Hepatocyte (in vitro differentiated cells): Measurements from ENCODE around the gene CHADL. TPM values are rescaled to one million over a fixed set of nuclear protein-coding genes. Genes with fewer than 3 reads are reported as not detected.

Source experiments
- DNase-seq: peaks from one replicate; pipeline ENCODE4 v3.0.0-alpha.2; 2016; ENCODE audit warnings: low spot score
- H2AFZ ChIP-seq: fragments of 200-600 bp; sonication (generic); 2 replicates; pipeline ENCODE4 v1.6.0; 2016; ENCODE audit warnings: antibody characterized with exemption, mild to moderate bottlenecking
- H3K27ac ChIP-seq: fragments of 200-600 bp; sonication (generic); 2 replicates; pipeline ENCODE4 v1.5.1; 2016; ENCODE audit warnings: mild to moderate bottlenecking
- H3K27me3 ChIP-seq: fragments of 200-600 bp; sonication (generic); 2 replicates; pipeline ENCODE4 v1.6.1; 2016
- H3K36me3 ChIP-seq: fragments of 200-600 bp; sonication (generic); replicated peaks from 2 replicates; pipeline ENCODE4 v1.5.1; 2016; ENCODE audit warnings: low read depth; ENCODE audit not compliant: insufficient read depth
- H3K4me1 ChIP-seq: fragments of 200-600 bp; sonication (generic); 2 replicates; pipeline ENCODE4 v1.5.1; 2016; ENCODE audit warnings: mild to moderate bottlenecking, moderate library complexity; ENCODE audit not compliant: insufficient read depth
- H3K4me2 ChIP-seq: fragments of 200-600 bp; sonication (generic); 2 replicates; pipeline ENCODE4 v1.6.0; 2016
- H3K4me3 ChIP-seq: fragments of 200-600 bp; sonication (generic); 2 replicates; pipeline ENCODE4 v1.5.1; 2016; ENCODE audit warnings: mild to moderate bottlenecking
- H3K79me2 ChIP-seq: fragments of 200-600 bp; sonication (generic); 2 replicates; pipeline ENCODE4 v1.6.0; 2017; ENCODE audit warnings: mild to moderate bottlenecking
- H3K9me2 ChIP-seq: fragments of 200-600 bp; sonication (generic); replicated peaks from 2 replicates; pipeline ENCODE4 v1.6.0; 2017; ENCODE audit warnings: mild to moderate bottlenecking; ENCODE audit not compliant: insufficient read depth
- H3K9me3 ChIP-seq: fragments of 200-600 bp; sonication (generic); 2 replicates; pipeline ENCODE4 v1.5.1; 2016; ENCODE audit warnings: low read depth, mild to moderate bottlenecking
- H4K20me1 ChIP-seq: fragments of 200-600 bp; sonication (generic); 2 replicates; pipeline ENCODE4 v1.6.0; 2016; ENCODE audit warnings: mild to moderate bottlenecking; ENCODE audit not compliant: insufficient read depth, poor library complexity, severe bottlenecking
- EZH2 ChIP-seq: fragments of 200-600 bp; sonication (generic); IDR thresholded peaks from 2 replicates; pipeline ENCODE4 v1.6.1; 2016; ENCODE audit warnings: antibody characterized with exemption, mild to moderate bottlenecking, borderline replicate concordance
- EZH2phosphoT487 ChIP-seq: fragments of 200-600 bp; sonication (generic); IDR thresholded peaks from one replicate; pipeline ENCODE4 v1.6.1; 2018; ENCODE audit warnings: antibody characterized with exemption, mild to moderate bottlenecking, low read depth, moderate library complexity; ENCODE audit not compliant: unreplicated experiment, severe bottlenecking
- WGBS: methylation state at CpG from one replicate; pipeline ENCODE4 v1.1.6; 2016; ENCODE audit warnings: low lambda C conversion rate; ENCODE audit errors: missing lambda C conversion rate; 5-methylcytosine and 5-hydroxymethylcytosine counted together
- polyA plus RNA-seq: library from polyadenylated mRNA; unstranded; fragments of >200 nt; fragmentation: Nextera tagmentation; extraction: Ambion mirVana; gene quantifications from 2 replicates; pipeline ENCODE4 v1.2.1, GENCODE V29; 2016
- total RNA-seq: library from RNA; depleted of rRNA; stranded (reverse); fragments of >200 nt; gene quantifications from 2 replicates; pipeline ENCODE4 v1.2.3, GENCODE V29; 2014
- TF ChIP-seq, protein P1 (sequence below): fragments of 200-600 bp; sonication (generic); IDR thresholded peaks from 2 replicates; pipeline ENCODE4 v1.5.1; 2016; ENCODE audit warnings: antibody characterized with exemption, mild to moderate bottlenecking; ENCODE audit not compliant: poor library complexity

CHADL gene
- total and polyA plus RNA-seq, 2 experiments from 2014 or later = 1.00 to 1.4 TPM

DNA sequence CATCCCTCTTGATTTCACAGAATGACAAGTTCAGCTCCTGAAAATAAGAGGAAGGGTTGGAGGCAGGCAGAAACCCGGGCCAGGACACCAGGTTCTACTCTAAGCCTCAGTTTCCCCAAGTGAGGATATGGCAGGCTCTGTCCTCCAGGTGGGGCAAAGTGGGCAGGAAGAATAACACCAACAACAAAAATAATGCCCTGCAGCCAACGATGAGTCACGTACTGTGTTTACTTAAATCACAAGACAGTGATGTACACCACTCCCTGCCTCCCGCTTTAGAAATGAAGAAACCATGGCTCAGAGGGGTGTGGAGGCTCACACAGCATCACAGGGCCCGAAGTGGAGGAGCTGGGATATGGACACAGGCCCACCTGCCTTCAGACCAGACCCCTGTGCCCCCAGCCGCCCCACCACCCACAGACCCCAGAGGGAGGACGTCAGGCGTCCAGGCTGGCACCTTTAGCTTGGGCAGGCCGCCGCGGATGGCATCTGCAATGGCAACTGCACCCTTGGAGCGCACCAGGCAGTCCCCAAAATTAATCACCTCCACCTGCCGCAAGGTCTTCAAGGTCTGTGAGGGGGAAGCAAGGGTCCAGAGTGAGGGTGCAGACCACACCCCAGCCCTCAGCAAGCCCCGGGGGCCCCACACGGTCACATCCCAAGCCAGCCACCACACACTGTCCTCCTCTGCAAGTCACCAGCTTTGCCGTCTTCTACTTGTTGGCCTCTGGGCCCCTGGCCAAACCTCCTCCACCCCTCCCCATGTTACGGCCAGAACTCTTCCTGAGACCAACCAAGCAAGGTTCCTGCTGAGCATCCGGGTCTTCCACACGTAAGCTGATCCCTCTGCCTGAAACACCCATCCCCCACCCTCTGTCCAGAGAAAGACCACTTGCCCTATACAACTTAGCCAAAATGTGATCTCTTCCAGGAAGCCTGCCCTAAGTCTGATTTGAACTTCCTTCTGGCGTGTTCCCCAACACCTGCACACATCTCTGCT, 15.8 kb upstream of the CHADL start:
- 87% methylated on average over 20 of the region's 20 CpGs for WGBS
- H3K79me2 ChIP-seq = no peaks in the 10 kb centered on the region
- no peak overlapping the region for H3K4me2 ChIP-seq
- no peak overlapping the region for H3K4me3 ChIP-seq
- H3K4me1 ChIP-seq = no peaks in the 10 kb centered on the region
- no peaks in the 10 kb centered on the region for H4K20me1 ChIP-seq
- H3K36me3 ChIP-seq = no peaks in the 10 kb centered on the region
- no peak overlapping the region for H3K27ac ChIP-seq
- no peak for DNase-seq
- TF ChIP-seq EZH2phosphoT487 = no peak
- TF ChIP-seq, protein P1, sequence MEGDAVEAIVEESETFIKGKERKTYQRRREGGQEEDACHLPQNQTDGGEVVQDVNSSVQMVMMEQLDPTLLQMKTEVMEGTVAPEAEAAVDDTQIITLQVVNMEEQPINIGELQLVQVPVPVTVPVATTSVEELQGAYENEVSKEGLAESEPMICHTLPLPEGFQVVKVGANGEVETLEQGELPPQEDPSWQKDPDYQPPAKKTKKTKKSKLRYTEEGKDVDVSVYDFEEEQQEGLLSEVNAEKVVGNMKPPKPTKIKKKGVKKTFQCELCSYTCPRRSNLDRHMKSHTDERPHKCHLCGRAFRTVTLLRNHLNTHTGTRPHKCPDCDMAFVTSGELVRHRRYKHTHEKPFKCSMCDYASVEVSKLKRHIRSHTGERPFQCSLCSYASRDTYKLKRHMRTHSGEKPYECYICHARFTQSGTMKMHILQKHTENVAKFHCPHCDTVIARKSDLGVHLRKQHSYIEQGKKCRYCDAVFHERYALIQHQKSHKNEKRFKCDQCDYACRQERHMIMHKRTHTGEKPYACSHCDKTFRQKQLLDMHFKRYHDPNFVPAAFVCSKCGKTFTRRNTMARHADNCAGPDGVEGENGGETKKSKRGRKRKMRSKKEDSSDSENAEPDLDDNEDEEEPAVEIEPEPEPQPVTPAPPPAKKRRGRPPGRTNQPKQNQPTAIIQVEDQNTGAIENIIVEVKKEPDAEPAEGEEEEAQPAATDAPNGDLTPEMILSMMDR = no peak
- TF ChIP-seq EZH2 = no peak
- no peak overlapping the region for H2AFZ ChIP-seq
- H3K9me3 ChIP-seq = no peaks in the 10 kb centered on the region
- H3K9me2 ChIP-seq = no peaks in the 10 kb centered on the region
- no peaks in the 10 kb centered on the region for H3K27me3 ChIP-seq

DNA sequence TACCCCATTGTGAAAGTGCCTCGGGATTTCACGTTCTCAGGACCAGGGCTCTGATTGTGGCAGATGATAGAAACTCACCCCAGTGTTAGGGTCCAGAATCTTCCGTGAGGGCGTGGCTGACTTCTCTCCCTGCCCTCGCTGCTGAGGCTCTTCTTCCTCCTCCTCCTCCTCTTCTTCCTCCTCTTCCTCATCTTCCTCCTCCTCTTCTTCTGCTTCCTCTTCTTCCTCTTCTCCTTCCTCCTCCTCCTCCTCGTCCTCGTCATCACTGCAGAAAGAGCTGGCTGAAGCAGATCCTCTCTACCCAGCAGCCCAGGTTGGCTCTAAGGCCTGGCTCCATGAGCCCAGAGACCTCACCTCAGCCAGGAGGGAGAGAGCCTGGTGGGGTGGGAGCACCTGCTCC, 13.5 kb upstream of the CHADL start:
- no peak overlapping the region for H3K4me3 ChIP-seq
- no peak for DNase-seq
- H3K27me3 ChIP-seq = no peaks in the 10 kb centered on the region
- no peaks in the 10 kb centered on the region for H3K9me2 ChIP-seq
- H2AFZ ChIP-seq = no peak overlapping the region
- TF ChIP-seq, protein P1 = no peak
- TF ChIP-seq EZH2 = no peak
- no peak for TF ChIP-seq EZH2phosphoT487
- no peaks in the 10 kb centered on the region for H3K36me3 ChIP-seq
- H3K79me2 ChIP-seq = no peaks in the 10 kb centered on the region
- no peak overlapping the region for H3K27ac ChIP-seq
- WGBS = 97% methylated on average over 7 of the region's 7 CpGs
- H3K4me1 ChIP-seq = no peaks in the 10 kb centered on the region
- H3K9me3 ChIP-seq = no peaks in the 10 kb centered on the region
- no peak overlapping the region for H3K4me2 ChIP-seq
- H4K20me1 ChIP-seq = no peaks in the 10 kb centered on the region

DNA sequence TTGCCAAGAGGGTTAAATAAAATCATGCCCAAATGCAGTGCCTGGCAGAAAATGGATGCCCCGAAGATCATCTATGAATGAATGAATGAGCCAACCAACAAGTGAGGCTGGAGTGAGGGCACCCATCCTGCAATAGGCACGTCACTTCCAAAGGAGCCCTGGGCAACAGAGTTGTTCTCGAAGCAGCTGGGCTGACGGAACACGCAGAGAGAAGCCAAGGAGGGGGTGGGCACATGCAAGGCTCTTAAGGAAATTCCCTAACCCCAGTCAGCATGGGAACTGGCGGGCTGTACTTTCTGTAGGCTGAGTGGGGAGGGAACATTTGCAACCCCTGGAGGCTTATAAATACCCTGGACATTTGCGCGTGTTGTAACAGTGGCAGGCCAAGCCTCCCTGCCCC, 11.6 kb upstream of the CHADL start:
- Histone ChIP-seq H3K36me3 (no peaks in the 10 kb centered on the region), H3K9me2 (no peaks in the 10 kb centered on the region), H3K27ac (no peak overlapping the region), H3K4me3 (no peak overlapping the region), H3K9me3 (no peaks in the 10 kb centered on the region), H3K79me2 (no peaks in the 10 kb centered on the region), H3K27me3 (no peaks in the 10 kb centered on the region), H4K20me1 (no peaks in the 10 kb centered on the region), H3K4me1 (no peaks in the 10 kb centered on the region), H2AFZ (no peak overlapping the region), H3K4me2 (no peak overlapping the region)
- 95% methylated on average over 8 of the region's 8 CpGs for WGBS
- no peak for DNase-seq
- TF ChIP-seq, protein P1 = no peak
- TF ChIP-seq EZH2phosphoT487 = no peak
- no peak for TF ChIP-seq EZH2
